PC-9 (cell line): ENCODE measurements around the gene PPP1R37. TPM values are rescaled to one million over a fixed set of nuclear protein-coding genes. Genes with fewer than 3 reads are reported as not detected.

Source experiments
- BruUV-seq: library from RNA; stranded (reverse); fragments of 400-500 nt; replicated peaks from 2 replicates; lab custom pipeline; 2021; lab: Mats Ljungman, UMichigan
- CTCF ChIA-PET: fragments of 300-600 bp; sonication (Branson Sonifier 250); formaldehyde crosslinking; loops from one replicate; lab custom pipeline; 2022; ENCODE audit warnings: antibody characterized with exemption; lab: Charles Lee
- POLR2A ChIA-PET: fragments of 300-600 bp; sonication (Branson Sonifier 250); formaldehyde crosslinking; loops from one replicate; lab custom pipeline; 2022; ENCODE audit warnings: antibody characterized with exemption; ENCODE audit not compliant: unreplicated experiment; lab: Charles Lee
- DNase-seq, 2 experiments: peaks; one replicate each; pipeline versions ENCODE4 v3.0.0 to v3.0.0-alpha.2; 2015 to 2022; ENCODE audit warnings: mixed read lengths in 1 of 2
- H2AFZ ChIP-seq: fragments of 200-600 bp; sonication (generic); 2 replicates; pipeline ENCODE4 v1.8.1; 2017; ENCODE audit warnings: antibody characterized with exemption
- H3F3A ChIP-seq: fragments of 200-600 bp; sonication (generic); 2 replicates; pipeline ENCODE4 v1.8.1; 2017; ENCODE audit warnings: antibody characterized with exemption, mild to moderate bottlenecking, low read depth; ENCODE audit not compliant: insufficient read depth
- H3K27ac ChIP-seq: fragments of 200-600 bp; sonication (generic); 2 replicates; pipeline ENCODE4 v1.6.1; 2016; ENCODE audit warnings: mixed run types
- H3K27me3 ChIP-seq: fragments of 200-600 bp; sonication (generic); 2 replicates; pipeline ENCODE4 v1.6.1; 2016; ENCODE audit warnings: low read depth, mixed run types; ENCODE audit not compliant: insufficient read depth
- H3K36me3 ChIP-seq: fragments of 200-600 bp; sonication (generic); 2 replicates; pipeline ENCODE4 v1.6.1; 2016; ENCODE audit warnings: low read depth, mixed run types
- H3K4me1 ChIP-seq: fragments of 200-600 bp; sonication (generic); replicated peaks from 2 replicates; pipeline ENCODE4 v1.6.1; 2016; ENCODE audit warnings: mixed run types; ENCODE audit not compliant: insufficient read depth
- H3K4me2 ChIP-seq: fragments of 200-600 bp; sonication (generic); 2 replicates; pipeline ENCODE4 v1.6.1; 2017; ENCODE audit warnings: mixed run types
- H3K4me3 ChIP-seq: fragments of 200-600 bp; sonication (generic); 2 replicates; pipeline ENCODE4 v1.6.1; 2016; ENCODE audit warnings: mixed run types
- H3K79me2 ChIP-seq: fragments of 200-600 bp; sonication (generic); 2 replicates; pipeline ENCODE4 v1.6.1; 2017; ENCODE audit warnings: low read depth, mixed run types
- H3K9me2 ChIP-seq: fragments of 200-600 bp; sonication (generic); 2 replicates; pipeline ENCODE4 v1.8.1; 2017; ENCODE audit warnings: mild to moderate bottlenecking; ENCODE audit not compliant: insufficient read depth
- H3K9me3 ChIP-seq: fragments of 200-600 bp; sonication (generic); 2 replicates; pipeline ENCODE4 v1.8.1; 2016; ENCODE audit warnings: low read depth; ENCODE audit not compliant: insufficient read depth
- H4K20me1 ChIP-seq: fragments of 200-600 bp; sonication (generic); 2 replicates; pipeline ENCODE4 v1.8.1; 2017; ENCODE audit not compliant: insufficient read depth
- CTCF ChIP-seq: fragments of 200-600 bp; sonication (generic); conservative IDR thresholded peaks from 2 replicates; pipeline ENCODE4 v1.6.1; 2017; ENCODE audit warnings: mixed run types, antibody characterized with exemption, mild to moderate bottlenecking, moderate library complexity
- EZH2 ChIP-seq: fragments of 200-600 bp; sonication (generic); IDR thresholded peaks from 2 replicates; pipeline ENCODE4 v1.8.0; 2017; ENCODE audit warnings: antibody characterized with exemption, low read depth
- intact Hi-C: fragments of 100-400 bp; cut with micrococcal nuclease; formaldehyde crosslinking; loops from one replicate; pipeline ENCODE4 v1.10.0; 2022; ENCODE audit not compliant: unreplicated experiment
- total RNA-seq: library from RNA; stranded (reverse); gene quantifications from 2 replicates; pipeline ENCODE4 v1.2.3, GENCODE V29; 2021

PPP1R37 gene
- total RNA-seq, 1 experiment from 2014 or later, result 41.1 TPM

DNA sequence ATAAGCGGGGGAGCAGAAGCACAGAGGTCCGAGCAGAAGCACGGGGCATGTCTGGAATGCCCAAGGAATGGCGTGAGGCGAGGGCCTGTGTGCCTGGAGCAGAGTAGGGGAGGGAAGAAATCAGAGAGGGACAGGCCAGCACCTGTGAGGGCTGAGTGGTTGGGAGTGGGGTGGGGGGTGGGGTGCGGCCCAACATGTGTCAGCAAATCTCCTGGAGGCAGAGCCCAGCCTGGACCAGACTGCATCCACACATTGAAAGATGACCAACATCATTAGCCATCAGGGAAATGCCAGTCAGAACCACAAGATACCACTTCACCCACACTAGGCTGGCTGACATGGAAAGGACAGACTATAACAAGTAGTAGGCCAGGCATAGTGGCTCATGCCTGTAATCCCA, 42.9 kb upstream of the PPP1R37 start:
- Histone ChIP-seq H3K27me3 (no peaks in the 10 kb centered on the region), H3K4me3 (no peak overlapping the region), H3K4me1 (no peaks in the 10 kb centered on the region), H3F3A (peaks cover 31% of the 10 kb centered on the region; the same call in 1 of the 2 replicates), H3K79me2 (peaks cover 59% of the 10 kb centered on the region), H2AFZ (no peak overlapping the region), H3K4me2 (no peak overlapping the region), H3K36me3 (peaks cover 43% of the 10 kb centered on the region), H3K27ac (no peak overlapping the region), H4K20me1 (peaks cover 97% of the 10 kb centered on the region), H3K9me2 (no peaks in the 10 kb centered on the region), H3K9me3 (no peaks in the 10 kb centered on the region)
- DNase-seq, result no peak
- no TSS peak for BruUV-seq
- intact Hi-C loops, result loop anchor here (10.0 kb wide), 1 partner anchor 145 kb away; the partner anchor contains the start of gene APOE
- POLR2A ChIA-PET, result no interaction called here
- TF ChIP-seq EZH2 (no peak), CTCF (no peak)
- CTCF ChIA-PET, result interaction anchor here (0.5 kb wide), 1 partner anchor 96 kb away, joined by 3 read pairs; no protein-coding TSS in a partner anchor

GRCh38 chr19:45051929-45052579, 40.9 kb upstream of the PPP1R37 start:
- ChIA-PET CTCF (no interaction called here), POLR2A (no interaction called here)
- BruUV-seq, result no TSS peak
- Histone ChIP-seq H3K4me1 (no peaks in the 10 kb centered on the region), H3F3A (peaks cover 28% of the 10 kb centered on the region; the same call in 1 of the 2 replicates), H3K4me3 (no peak overlapping the region), H2AFZ (no peak overlapping the region), H3K27me3 (no peaks in the 10 kb centered on the region), H3K4me2 (no peak overlapping the region), H3K27ac (no peak overlapping the region), H3K79me2 (peaks cover 39% of the 10 kb centered on the region), H3K9me2 (no peaks in the 10 kb centered on the region), H3K9me3 (no peaks in the 10 kb centered on the region), H3K36me3 (peaks cover 31% of the 10 kb centered on the region), H4K20me1 (peaks cover 80% of the 10 kb centered on the region)
- intact Hi-C loops, result loop anchor here (10.0 kb wide), 1 partner anchor 147 kb away; the partner anchor contains the start of gene APOE
- no peak for TF ChIP-seq EZH2
- DNase-seq, result no peak

DNA sequence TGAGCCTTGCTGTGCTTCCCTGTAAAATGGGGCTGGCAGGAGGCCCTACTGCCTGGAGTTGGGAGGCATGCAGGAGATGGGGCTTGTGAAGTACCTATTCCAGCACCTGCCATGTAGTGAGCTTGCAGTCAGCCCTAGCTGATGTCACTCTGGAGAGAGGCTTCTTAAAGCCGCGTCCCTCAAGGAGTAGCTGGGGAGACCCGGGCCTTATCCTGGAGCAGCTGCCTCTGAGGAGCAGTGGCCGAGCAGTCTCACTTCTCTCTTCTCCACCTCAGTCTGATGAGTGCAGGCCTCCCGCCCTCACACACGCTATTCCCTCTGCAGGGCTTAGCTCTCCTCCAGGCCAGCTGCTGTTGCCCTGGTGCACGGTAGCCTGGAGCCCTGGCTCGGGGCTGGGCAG, 36.1 kb upstream of the PPP1R37 start:
- Histone ChIP-seq H2AFZ (no peak overlapping the region), H3K9me3 (no peaks in the 10 kb centered on the region), H3K27me3 (no peaks in the 10 kb centered on the region), H3K4me2 (no peak overlapping the region), H3F3A (peaks cover 33% of the 10 kb centered on the region; the same call in 1 of the 2 replicates), H3K27ac (no peak overlapping the region), H3K4me1 (no peaks in the 10 kb centered on the region), H3K79me2 (no peaks in the 10 kb centered on the region), H3K4me3 (no peak overlapping the region), H3K9me2 (no peaks in the 10 kb centered on the region), H4K20me1 (peaks cover 64% of the 10 kb centered on the region), H3K36me3 (peaks cover 39% of the 10 kb centered on the region)
- TF ChIP-seq EZH2, result no peak
- ChIA-PET POLR2A (no interaction called here), CTCF (no interaction called here)
- intact Hi-C loops, result loop anchor here (5.0 to 10.0 kb wide), 2 partner anchors 152 to 275 kb away; partner anchors contain the start of gene APOE
- no peak for DNase-seq
- BruUV-seq, result no TSS peak

DNA sequence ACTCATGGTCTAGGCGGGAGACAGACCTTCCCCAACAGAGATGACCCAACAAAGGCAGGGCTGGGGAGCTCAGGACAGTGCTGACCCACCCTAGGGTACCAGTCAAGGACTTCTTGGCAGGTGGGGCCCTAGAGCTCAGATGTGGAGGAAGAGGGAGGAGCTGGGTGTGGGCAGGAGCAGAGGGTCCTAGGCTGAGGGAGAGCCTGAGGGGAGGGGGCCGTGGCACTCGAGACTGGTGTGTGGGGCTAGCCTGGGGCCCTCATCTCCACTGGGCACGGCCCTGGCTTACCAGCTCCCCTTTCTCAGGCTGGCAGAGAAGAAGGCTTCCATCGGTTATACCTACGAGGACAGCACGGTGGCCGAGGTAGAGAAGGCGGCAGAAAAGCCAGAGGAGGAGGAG, 35.5 kb upstream of the PPP1R37 start:
- Histone ChIP-seq H3F3A (peaks cover 33% of the 10 kb centered on the region; the same call in 1 of the 2 replicates), H3K27ac (no peak overlapping the region), H3K4me1 (no peaks in the 10 kb centered on the region), H2AFZ (no peak overlapping the region), H4K20me1 (peaks cover 58% of the 10 kb centered on the region), H3K9me3 (no peaks in the 10 kb centered on the region), H3K79me2 (no peaks in the 10 kb centered on the region), H3K4me2 (no peak overlapping the region), H3K27me3 (no peaks in the 10 kb centered on the region), H3K4me3 (no peak overlapping the region), H3K36me3 (peaks cover 42% of the 10 kb centered on the region), H3K9me2 (no peaks in the 10 kb centered on the region)
- ChIA-PET POLR2A (interaction anchor here (0.7 kb wide), 1 partner anchor 227 kb away, joined by 5 read pairs; no protein-coding TSS in a partner anchor), CTCF (no interaction called here)
- TF ChIP-seq CTCF (no peak), EZH2 (no peak)
- no TSS peak for BruUV-seq
- intact Hi-C loops, result loop anchor here (5.0 to 10.0 kb wide), 2 partner anchors 153 to 275 kb away; partner anchors contain the start of gene APOE
- DNase-seq, result no peak
